K562 (cell line): Measurements from ENCODE around the gene TMEM131. TPM values are rescaled to one million over a fixed set of nuclear protein-coding genes. Genes with fewer than 3 reads are reported as not detected.

Source experiments
- ATAC-seq: fragments of 200-7000 bp; cut with Tn5 transposase; 3 replicates; pipeline ENCODE4 v1.9.1; 2020; ENCODE audit warnings: moderate library complexity
- BruUV-seq: library from RNA; stranded (reverse); fragments of 400-500 nt; replicated peaks from 2 replicates; lab custom pipeline; 2021; lab: Mats Ljungman, UMichigan
- CTCF ChIA-PET: fragments of 300-600 bp; formaldehyde crosslinking; extraction: SDS; loops from one replicate; lab custom pipeline; 2021; ENCODE audit warnings: low intra/inter-chr PET ratio; lab: Yijun Ruan, JAX
- POLR2A ChIA-PET: fragments of 300-600, 350-650 bp; sonication (Branson Sonifier 250); formaldehyde crosslinking; extraction: SDS; loops from one replicate; lab custom pipeline; 2021; ENCODE audit warnings: antibody characterized with exemption, inconsistent platforms; lab: Yijun Ruan, JAX
- DNase-seq, 4 experiments: peaks; one replicate each; pipeline versions ENCODE4 v3.0.0 to v3.0.0-alpha.2; 2011 to 2018; ENCODE audit warnings: low spot score in 3 of 4, mixed read lengths in 3 of 4; ENCODE audit errors: extremely low read depth in 1 of 4
- FAIRE-seq: peaks from 2 replicates; lab custom pipeline; 2011; peaks lifted over from hg19 to GRCh38; lab: Jason Lieb, UNC
- H2AFZ ChIP-seq: 2 replicates; pipeline ENCODE4 v1.6.0; 2011; ENCODE audit warnings: low read depth, low read length, control low read depth, inconsistent platforms
- H3K27ac ChIP-seq: fragments of 200-600 bp; 3 replicates; pipeline ENCODE4 v1.8.0; 2011; ENCODE audit warnings: low read depth, mild to moderate bottlenecking, control low read depth, inconsistent platforms, low read length, moderate library complexity, mixed read lengths; ENCODE audit errors: extremely low read depth
- H3K27me3 ChIP-seq, 2 experiments: fragments of 300-600 bp in 1 of 2; 2 replicates in 1 of 2; 3 replicates in 1 of 2; pipeline versions ENCODE4 v1.6.0 to v1.8.0; 2011; ENCODE audit warnings: inconsistent platforms in 2 of 2, low read length in 2 of 2, mild to moderate bottlenecking in 1 of 2, mixed read lengths in 1 of 2, moderate library complexity in 1 of 2; ENCODE audit not compliant: control insufficient read depth in 2 of 2, insufficient read depth in 2 of 2
- H3K36me3 ChIP-seq: fragments of 300-600 bp; 3 replicates; pipeline ENCODE4 v1.8.0; 2011; ENCODE audit warnings: mild to moderate bottlenecking, low read length, inconsistent platforms; ENCODE audit not compliant: control insufficient read depth, insufficient read depth
- H3K4me1 ChIP-seq, 2 experiments: fragments of 200-600 bp in 1 of 2; replicated peaks in 1 of 2; 2 replicates in 1 of 2; 3 replicates in 1 of 2; pipeline versions ENCODE4 v1.5.1 to v1.8.0; 2011; ENCODE audit warnings: inconsistent platforms in 2 of 2, low read length in 2 of 2, mild to moderate bottlenecking in 1 of 2, mixed read lengths in 1 of 2, moderate library complexity in 1 of 2; ENCODE audit not compliant: control insufficient read depth in 2 of 2, insufficient read depth in 2 of 2
- H3K4me2 ChIP-seq: 2 replicates; pipeline ENCODE4 v1.6.1; 2011; ENCODE audit warnings: low read length, control low read depth, inconsistent platforms, mixed read lengths; ENCODE audit not compliant: insufficient read depth
- H3K4me3 ChIP-seq: fragments of 200-600 bp; sonication (generic), shearing (Covaris generic); 2 replicates; pipeline ENCODE4 v1.5.1; 2016; ENCODE audit warnings: control low read depth, inconsistent platforms
- H3K79me2 ChIP-seq: fragments of 200-600 bp; 3 replicates; pipeline ENCODE4 v1.8.0; 2011; ENCODE audit warnings: low read length, inconsistent platforms; ENCODE audit not compliant: control insufficient read depth, insufficient read depth
- H3K9ac ChIP-seq, 2 experiments: 2 replicates each; pipeline versions ENCODE4 v1.6.0 to v1.6.1; 2011; ENCODE audit warnings: low read depth in 2 of 2, low read length in 2 of 2, control low read depth in 1 of 2, inconsistent platforms in 1 of 2, mild to moderate bottlenecking in 1 of 2, mixed read lengths in 1 of 2; ENCODE audit not compliant: insufficient read depth in 1 of 2
- H3K9me1 ChIP-seq: one replicate; pipeline ENCODE4 v1.6.0; 2011; ENCODE audit warnings: inconsistent platforms, mild to moderate bottlenecking, low read length, moderate library complexity; ENCODE audit not compliant: control insufficient read depth, insufficient read depth
- H3K9me3 ChIP-seq: replicated peaks from 2 replicates; pipeline ENCODE4 v1.5.1; 2011; ENCODE audit warnings: low read depth, low read length, inconsistent platforms; ENCODE audit not compliant: control insufficient read depth, insufficient read depth
- H4K20me1 ChIP-seq: replicated peaks from 2 replicates; pipeline ENCODE4 v1.6.1; 2011; ENCODE audit warnings: low read length, inconsistent platforms, mixed read lengths; ENCODE audit not compliant: control insufficient read depth, insufficient read depth
- CREM ChIP-seq: IDR thresholded peaks from 2 replicates; pipeline ENCODE4 v1.6.1; 2014; ENCODE audit warnings: antibody characterized with exemption, low read depth
- SIN3A ChIP-seq, 2 experiments: fragments of 150-350 bp in 1 of 2; IDR thresholded peaks; 2 replicates each; pipeline ENCODE4 v1.6.1; 2011 to 2016; ENCODE audit warnings: borderline replicate concordance in 2 of 2, low read depth in 2 of 2, low read length in 2 of 2, mild to moderate bottlenecking in 2 of 2, moderate library complexity in 2 of 2; ENCODE audit not compliant: control insufficient read depth in 1 of 2
- SRSF7 ChIP-seq: fragments of 200-400 bp; formaldehyde crosslinking; optimal IDR thresholded peaks from 2 replicates; pipeline ENCODE3; 2017; ENCODE audit warnings: mild to moderate bottlenecking, low read depth, low read length
- TFAP4 ChIP-seq: sonication (generic); formaldehyde crosslinking; IDR thresholded peaks from 2 replicates; pipeline ENCODE4 v1.8.0; 2022; ENCODE audit warnings: missing genetic modification reagents, mild to moderate bottlenecking, moderate library complexity, borderline replicate concordance
- TSHZ1 ChIP-seq: fragments of 250-450 bp; sonication (Bioruptor Pico); IDR thresholded peaks from 2 replicates; pipeline ENCODE4 v1.4.0; 2020; ENCODE audit warnings: mild to moderate bottlenecking, moderate library complexity
- ZNF354B ChIP-seq: fragments of 250-450 bp; sonication (Bioruptor Pico); IDR thresholded peaks from 2 replicates; pipeline ENCODE4 v1.4.0; 2020
- ZNF431 ChIP-seq: sonication (generic); formaldehyde crosslinking; IDR thresholded peaks from 2 replicates; pipeline ENCODE4 v1.8.0; 2022; ENCODE audit warnings: mild to moderate bottlenecking, missing genetic modification reagents
- WGBS: fragments of 100-300 bp; shearing (Covaris generic); methylation state at CpG from one replicate; pipeline ENCODE4 v1.1.6; 2016; ENCODE audit warnings: low coverage, mixed read lengths; ENCODE audit not compliant: insufficient coverage; ENCODE audit errors: missing lambda C conversion rate; 5-methylcytosine and 5-hydroxymethylcytosine counted together
- in situ Hi-C: fragments of 300-500 bp; cut with MboI; formaldehyde crosslinking; loops from 4 replicates; pipeline ENCODE4 v1.15.0; 2018; ENCODE audit warnings: inconsistent platforms, mixed read lengths
- intact Hi-C: fragments of 100-400 bp; cut with micrococcal nuclease; formaldehyde crosslinking; loops from 2 replicates; pipeline ENCODE4 v1.14.2; 2022
- polyA plus RNA-seq, 8 experiments: library from polyadenylated mRNA; depleted of rRNA in 4 of 8; stranded (reverse) in 5 of 8; unstranded in 3 of 8; fragments of >200 nt; fragmentation: Nextera tagmentation in 2 of 8; fragmentation: Illumina TruSeq in 1 of 8; extraction: Ambion mirVana in 2 of 8; extraction: Trizol in 1 of 8; gene quantifications; 2 replicates each; pipeline versions ENCODE4 v1.2.1 to v1.2.3, GENCODE V29; 2011 to 2014; ENCODE audit warnings: inconsistent platforms in 1 of 8, missing spikeins in 1 of 8
- total RNA-seq, 7 experiments: library from RNA; depleted of rRNA in 6 of 7; stranded (reverse); fragments of >200 nt in 6 of 7; fragmentation: Illumina TruSeq in 2 of 7; extraction: Trizol in 2 of 7; gene quantifications; 2 replicates each; pipeline versions ENCODE4 v1.2.1 to v1.2.3, GENCODE V29; 2011 to 2021; ENCODE audit warnings: low replicate concordance in 1 of 7

Gene TMEM131
- total and polyA plus RNA-seq, 9 of the 15 experiments (the other 6 are each of a cell fraction or from before 2014, with no cell fraction given) = 2.5 to 21.1 (median 12.4) TPM

GRCh38 chr2:97745474-97746174, 250.1 kb downstream of the TMEM131 start (continued):
- no peak for TF ChIP-seq ZNF354B (CRISPR knock-in tag)

- ATAC-seq (no peak), FAIRE-seq (no peak), DNase-seq (no peak)
- peaks cover 13 to 21% of the 10 kb centered on the region in 2 experiments for H3K4me1 ChIP-seq
- H3K36me3 ChIP-seq = no peaks in the 10 kb centered on the region
- intact Hi-C loops (loop anchor here (10.0 kb wide), 2 partner anchors 149 to 641 kb away; no protein-coding TSS in a partner anchor), in situ Hi-C loops (no loop called here)
- no peak overlapping the region for H3K9ac ChIP-seq
- H3K79me2 ChIP-seq = no peaks in the 10 kb centered on the region
- no peaks in the 10 kb centered on the region for H4K20me1 ChIP-seq
- TF ChIP-seq SIN3A (IDR thresholded peaks at IDR 0.05; ENCODE audit: borderline replicate concordance in 2 of 2, control insufficient read depth in 1 of 2, low read depth in 2 of 2, low read length in 2 of 2) (no peak), ZNF431 (CRISPR knock-in tag) (no peak), SRSF7 (no peak), CREM (no peak), TFAP4 (CRISPR knock-in tag) (no peak), TSHZ1 (CRISPR knock-in tag) (no peak)
- H3K4me3 ChIP-seq = no peak overlapping the region
- WGBS = 77% methylated on average over 6 of the region's 6 CpGs
- no peak overlapping the region for H2AFZ ChIP-seq
- CTCF ChIA-PET = no interaction called here
- peaks cover 0 to 7% of the 10 kb centered on the region in 2 experiments; a peak in 2 of 5 replicates for H3K27me3 ChIP-seq
- BruUV-seq = no TSS peak
- no peaks in the 10 kb centered on the region for H3K9me1 ChIP-seq
- POLR2A ChIA-PET = no interaction called here
- no peak overlapping the region for H3K4me2 ChIP-seq
- no peaks in the 10 kb centered on the region for H3K9me3 ChIP-seq
- H3K27ac ChIP-seq = no peak overlapping the region
Measured at GRCh38 chr2:97743913-97744312, 251.8 kb downstream of the TMEM131 start.
